Cerebellar nuclear complex (tissue), 1 donor: Measurements from ENCODE around the gene FNDC8.
"Not testable (repeated sequence)": the region's sequence is repeated elsewhere in the genome, so short reads cannot be mapped to it uniquely, and the experiment has no call there.

Experiments used
- DNase-seq, 2 experiments: peaks; one replicate each; lab custom pipeline; 2025; lab: John Stamatoyannopoulos, UW

FNDC8 gene

DNA sequence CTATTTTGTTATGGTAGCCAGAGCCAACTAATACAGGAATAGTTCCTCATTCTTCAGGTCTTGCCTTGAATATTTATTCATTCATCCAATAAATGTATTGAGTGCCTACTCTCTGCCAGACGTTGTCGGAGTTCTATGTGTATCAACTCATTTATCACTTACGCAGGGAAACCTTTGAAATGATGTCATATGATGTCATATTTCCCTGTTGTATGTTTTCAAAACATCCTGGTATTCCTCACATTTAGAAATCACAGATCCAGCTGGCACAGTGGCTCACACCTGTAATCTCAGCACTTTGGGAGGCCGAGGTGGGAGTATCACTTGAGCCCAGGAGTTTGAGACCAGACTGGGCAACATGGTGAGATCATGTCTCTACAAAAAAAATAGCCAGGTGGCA, 23.4 kb downstream of the FNDC8 start:
- no peak for DNase-seq

- DNase-seq, result no peak
Measured at GRCh38 chr17:35146214-35146833, 24.9 kb downstream of the FNDC8 start.

GRCh38 chr17:35147375-35147905, 26.0 kb downstream of the FNDC8 start, which contains the start of gene UNC45B:
UNC45B (plus strand) TSS chr17:35147817; CDS start chr17:35148264, 447 bp downstream.
- DNase-seq, result no peak

- DNase-seq, result no peak
Measured at GRCh38 chr17:35148144-35148543, 26.7 kb downstream of the FNDC8 start.

DNA sequence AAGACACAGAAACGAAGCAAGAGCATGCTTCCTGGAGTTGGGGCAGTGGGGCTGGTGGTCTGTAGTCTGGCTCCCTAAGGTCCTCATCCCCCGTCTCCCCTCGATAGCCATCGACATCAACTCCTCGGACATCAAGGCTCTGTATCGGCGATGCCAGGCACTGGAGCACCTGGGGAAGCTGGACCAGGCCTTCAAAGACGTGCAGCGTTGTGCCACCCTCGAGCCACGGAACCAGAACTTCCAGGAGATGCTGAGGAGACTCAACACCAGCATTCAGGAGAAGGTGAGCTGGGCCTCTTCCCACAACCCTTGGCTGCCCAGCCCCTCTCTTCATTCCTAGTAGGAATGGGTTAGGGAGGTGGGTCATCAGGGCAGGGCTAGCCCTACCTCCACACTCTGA, 28.5 kb downstream of the FNDC8 start:
- DNase-seq, result no peak

- DNase-seq, result not testable (repeated sequence)
Measured at GRCh38 chr17:35151080-35151479, 29.7 kb downstream of the FNDC8 start.

GRCh38 chr17:35152421-35153140, 31.2 kb downstream of the FNDC8 start:
- DNase-seq, result no peak

GRCh38 chr17:35154196-35155165, 33.1 kb downstream of the FNDC8 start:
- no peak for DNase-seq

DNA sequence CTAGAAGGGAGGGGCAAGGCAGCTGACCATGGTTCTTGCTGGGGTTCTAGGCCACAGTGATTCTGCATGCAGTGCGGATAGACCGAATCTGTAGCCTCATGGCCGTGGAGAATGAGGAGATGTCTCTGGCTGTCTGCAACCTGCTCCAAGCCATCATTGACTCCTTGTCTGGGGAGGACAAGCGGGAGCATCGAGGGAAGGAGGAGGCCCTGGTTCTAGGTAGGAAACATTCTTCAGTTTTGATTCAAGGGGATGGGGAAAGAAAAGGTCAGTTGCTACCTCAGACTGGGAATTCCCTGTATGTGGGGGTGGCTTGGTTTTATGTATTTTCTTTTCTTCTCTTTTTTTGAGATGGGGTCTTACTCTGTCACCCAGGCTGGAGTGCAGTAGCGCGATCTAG, 33.8 kb downstream of the FNDC8 start:
- DNase-seq, result no peak

GRCh38 chr17:35159940-35160339, 38.5 kb downstream of the FNDC8 start:
- no peak for DNase-seq

DNA sequence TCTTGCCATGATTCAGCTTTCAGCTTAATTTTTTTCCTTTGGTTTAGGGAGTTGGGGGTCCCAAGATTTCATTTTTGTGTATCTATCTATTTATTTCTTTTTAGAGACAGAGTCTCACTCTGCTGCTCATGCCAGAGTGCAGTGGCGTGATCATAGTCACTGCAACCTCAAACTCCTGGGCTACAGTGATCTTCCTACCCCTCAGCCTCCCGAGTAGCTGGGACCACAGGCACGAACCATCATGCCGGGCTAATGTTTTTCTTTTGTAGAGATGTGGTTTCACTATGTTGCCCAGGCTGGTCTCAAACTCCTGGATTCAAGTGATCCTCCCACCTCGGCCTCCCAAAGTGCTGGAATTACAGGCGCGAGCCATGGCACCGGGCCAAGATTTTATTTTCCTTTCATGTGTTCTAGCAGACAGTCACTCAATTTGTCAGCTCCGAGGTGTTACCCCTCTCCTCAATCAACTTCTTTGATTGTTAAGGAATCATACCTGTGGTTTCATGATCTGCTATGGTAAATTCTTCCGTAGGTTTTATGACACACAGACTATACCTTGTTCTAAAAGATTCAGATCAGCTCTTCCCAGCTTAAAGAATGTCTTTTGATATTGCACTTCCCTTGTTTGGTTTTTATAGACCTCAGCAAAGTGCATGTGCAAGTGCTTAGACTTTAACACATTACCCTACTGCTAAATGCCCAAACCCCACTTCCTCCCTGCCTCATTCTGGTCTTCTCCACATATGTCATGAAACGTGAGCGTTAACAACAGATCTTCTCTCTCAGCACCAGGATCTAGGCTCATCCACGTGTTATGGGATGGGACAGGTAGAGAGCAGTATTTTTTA, 39.2 kb downstream of the FNDC8 start:
- no peak for DNase-seq

- DNase-seq, result no peak
Measured at GRCh38 chr17:35161281-35161761, 39.9 kb downstream of the FNDC8 start.

GRCh38 chr17:35162755-35163154, 41.3 kb downstream of the FNDC8 start:
- no peak for DNase-seq

DNA sequence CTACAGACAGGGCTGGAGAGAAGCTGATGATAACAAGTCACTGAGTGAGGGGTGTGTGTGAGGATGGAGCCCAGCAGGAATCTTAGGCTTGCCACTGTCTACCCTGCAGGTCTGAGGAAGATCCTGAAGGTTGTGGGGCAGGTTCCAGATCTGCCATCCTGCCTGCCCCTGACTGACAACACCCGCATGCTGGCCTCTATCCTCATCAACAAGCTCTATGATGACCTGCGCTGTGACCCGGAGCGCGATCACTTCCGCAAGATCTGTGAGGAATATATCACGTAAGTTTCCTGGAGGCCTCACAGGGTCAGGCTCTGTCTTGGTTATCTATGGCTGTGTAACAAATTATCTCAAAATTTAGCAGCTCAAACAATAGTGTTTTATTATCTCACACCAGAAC, 42.5 kb downstream of the FNDC8 start:
- DNase-seq, result no peak

DNA sequence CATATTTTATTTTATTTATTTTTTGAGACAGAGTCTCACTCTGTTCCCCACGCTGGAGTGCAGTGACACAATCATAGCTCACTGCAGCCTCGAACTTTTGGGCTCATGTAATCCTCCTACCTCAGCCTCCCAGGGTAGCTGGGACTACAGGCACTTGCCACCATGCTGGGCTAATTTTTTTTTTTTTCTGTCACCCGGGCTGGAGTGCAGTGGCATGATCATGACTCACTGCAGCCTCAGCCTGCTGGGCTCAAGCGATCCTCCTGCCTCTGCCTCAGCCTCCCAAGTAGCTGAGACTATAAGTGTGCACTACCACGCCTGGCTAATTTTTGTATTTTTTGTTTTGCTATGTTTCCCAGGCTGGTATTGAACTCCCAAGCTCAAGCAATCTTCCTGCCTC, 43.3 kb downstream of the FNDC8 start:
- DNase-seq, result no peak

DNA sequence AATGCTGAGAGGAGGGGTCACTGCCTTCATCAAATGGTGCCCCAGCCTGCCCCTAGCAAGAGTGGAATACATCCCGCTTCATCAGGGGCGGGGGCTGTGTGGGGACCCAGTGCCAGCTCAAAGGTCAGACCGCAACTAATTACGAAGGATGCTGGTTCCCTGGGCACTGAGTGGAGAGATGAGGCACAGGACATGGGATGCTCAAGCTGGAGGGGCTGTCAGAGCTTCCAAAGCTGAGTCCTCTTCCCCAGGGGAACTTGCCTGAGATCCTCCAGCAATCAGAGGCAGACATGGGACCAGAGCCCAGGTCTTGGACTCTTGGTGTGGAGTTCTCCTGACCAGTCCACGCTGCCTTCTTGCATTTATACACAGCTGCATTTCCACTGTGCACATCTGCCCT, 45.1 kb downstream of the FNDC8 start:
- no peak for DNase-seq

DNA sequence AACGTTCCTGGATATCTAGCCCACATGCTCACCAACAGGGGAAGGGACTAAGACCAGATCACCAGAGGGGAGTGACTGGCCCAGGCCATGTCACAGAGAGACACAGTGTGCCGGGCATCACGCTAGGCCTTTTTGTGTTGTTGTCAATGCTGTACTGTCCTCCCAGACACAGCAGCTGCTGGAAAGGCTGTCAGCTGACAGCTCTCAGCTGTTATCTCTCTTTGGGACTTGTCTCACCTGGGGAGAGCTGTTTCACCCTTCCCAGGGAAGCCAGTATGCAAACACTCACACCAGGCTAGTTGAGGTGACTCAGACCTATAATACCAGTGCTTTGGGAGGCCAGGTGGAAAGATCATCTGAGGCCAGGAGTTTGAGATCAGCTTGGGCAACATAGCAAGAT, 45.6 kb downstream of the FNDC8 start:
- DNase-seq, result no peak

- no peak for DNase-seq
Measured at GRCh38 chr17:35167666-35168065, 46.3 kb downstream of the FNDC8 start.

GRCh38 chr17:35169835-35170363, 48.5 kb downstream of the FNDC8 start:
- no peak for DNase-seq

GRCh38 chr17:35170968-35171771, 49.8 kb downstream of the FNDC8 start:
- no peak for DNase-seq
